ENCODE measurements around the gene MCM3.

The MCM3 gene

GRCh38 chr6:52286798-52287432 lies 2.4 kb upstream of the MCM3 start:
- Histone ChIP-seq H3K79me2 (ENCODE audit: control insufficient read depth, low read length) (peaks cover 27% of the 10 kb centered on the region), H3F3A (ENCODE audit: control insufficient read depth, insufficient read depth) (peaks cover 11% of the 10 kb centered on the region), H3K36me3 (ENCODE audit: control insufficient read depth, low read length) (peaks cover 26% of the 10 kb centered on the region), H3K9me2 (replicated peaks; ENCODE audit: control insufficient read depth, low read length) (no peaks in the 10 kb centered on the region), H3K27ac (ENCODE audit: low read depth, low read length) (peak overlapping the region; percentile 94; the same call in 1 of the 2 replicates), H3K4me1 (ENCODE audit: control insufficient read depth, low read length) (peaks cover 39% of the 10 kb centered on the region), H3K4me2 (ENCODE audit: low read length) (peak overlapping the region; percentile 80), H3K9me3 (ENCODE audit: control insufficient read depth, insufficient read depth, low read length) (no peaks in the 10 kb centered on the region), H3K4me3 (ENCODE audit: low read length) (peak overlapping the region; percentile 96), H4K20me1 (ENCODE audit: control insufficient read depth, insufficient read depth, low read depth, low read length) (0 out of 2 replicates have a peak, but pooled peaks cover 11% of the 10 kb centered on the region), H3K27me3 (ENCODE audit: control insufficient read depth, low read length) (no peaks in the 10 kb centered on the region)
- TF ChIP-seq, protein P1, sequence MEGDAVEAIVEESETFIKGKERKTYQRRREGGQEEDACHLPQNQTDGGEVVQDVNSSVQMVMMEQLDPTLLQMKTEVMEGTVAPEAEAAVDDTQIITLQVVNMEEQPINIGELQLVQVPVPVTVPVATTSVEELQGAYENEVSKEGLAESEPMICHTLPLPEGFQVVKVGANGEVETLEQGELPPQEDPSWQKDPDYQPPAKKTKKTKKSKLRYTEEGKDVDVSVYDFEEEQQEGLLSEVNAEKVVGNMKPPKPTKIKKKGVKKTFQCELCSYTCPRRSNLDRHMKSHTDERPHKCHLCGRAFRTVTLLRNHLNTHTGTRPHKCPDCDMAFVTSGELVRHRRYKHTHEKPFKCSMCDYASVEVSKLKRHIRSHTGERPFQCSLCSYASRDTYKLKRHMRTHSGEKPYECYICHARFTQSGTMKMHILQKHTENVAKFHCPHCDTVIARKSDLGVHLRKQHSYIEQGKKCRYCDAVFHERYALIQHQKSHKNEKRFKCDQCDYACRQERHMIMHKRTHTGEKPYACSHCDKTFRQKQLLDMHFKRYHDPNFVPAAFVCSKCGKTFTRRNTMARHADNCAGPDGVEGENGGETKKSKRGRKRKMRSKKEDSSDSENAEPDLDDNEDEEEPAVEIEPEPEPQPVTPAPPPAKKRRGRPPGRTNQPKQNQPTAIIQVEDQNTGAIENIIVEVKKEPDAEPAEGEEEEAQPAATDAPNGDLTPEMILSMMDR (IDR thresholded peaks at IDR 0.05; ENCODE audit: low read depth, low read length, poor library complexity, severe bottlenecking): peak; percentile 94
- TF ChIP-seq EZH2phosphoT487 (IDR thresholded peaks at IDR 0.05; ENCODE audit: borderline replicate concordance, low read length): no peak

- Histone ChIP-seq H3K9me3 (ENCODE audit: control insufficient read depth, insufficient read depth, low read length) (no peaks in the 10 kb centered on the region), H3K4me2 (ENCODE audit: low read length) (peak overlapping the region; percentile 80), H3K9me2 (replicated peaks; ENCODE audit: control insufficient read depth, low read length) (no peaks in the 10 kb centered on the region), H3K4me3 (ENCODE audit: low read length) (peak overlapping the region; percentile 96), H3K79me2 (ENCODE audit: control insufficient read depth, low read length) (peaks cover 42% of the 10 kb centered on the region), H3K27me3 (ENCODE audit: control insufficient read depth, low read length) (no peaks in the 10 kb centered on the region), H4K20me1 (ENCODE audit: control insufficient read depth, insufficient read depth, low read depth, low read length) (0 out of 2 replicates have a peak, but pooled peaks cover 11% of the 10 kb centered on the region), H3K36me3 (ENCODE audit: control insufficient read depth, low read length) (peaks cover 41% of the 10 kb centered on the region), H3F3A (ENCODE audit: control insufficient read depth, insufficient read depth) (peaks cover 11% of the 10 kb centered on the region), H3K4me1 (ENCODE audit: control insufficient read depth, low read length) (peaks cover 49% of the 10 kb centered on the region), H3K27ac (ENCODE audit: low read depth, low read length) (peak overlapping the region; percentile 94)
- TF ChIP-seq, protein P1 (IDR thresholded peaks at IDR 0.05; ENCODE audit: low read depth, low read length, poor library complexity, severe bottlenecking): peak; percentile 48
- TF ChIP-seq EZH2phosphoT487 (IDR thresholded peaks at IDR 0.05; ENCODE audit: borderline replicate concordance, low read length): no peak
Measured at GRCh38 chr6:52285177-52286068, 881 bp upstream of the MCM3 start.

GRCh38 chr6:52284131-52284459 lies 447 bp downstream of the MCM3 start:
- H3K27ac ChIP-seq (ENCODE audit: low read depth, low read length): peak overlapping the region; percentile 94
- H3K4me2 ChIP-seq (ENCODE audit: low read length): peak overlapping the region; percentile 71
- peaks cover 14% of the 10 kb centered on the region; the same call in 1 of the 2 replicates for H4K20me1 ChIP-seq (ENCODE audit: control insufficient read depth, insufficient read depth, low read depth, low read length)
- no peaks in the 10 kb centered on the region for H3K9me3 ChIP-seq (ENCODE audit: control insufficient read depth, insufficient read depth, low read length)
- H3K9me2 ChIP-seq (replicated peaks; ENCODE audit: control insufficient read depth, low read length): no peaks in the 10 kb centered on the region
- peaks cover 11% of the 10 kb centered on the region for H3F3A ChIP-seq (ENCODE audit: control insufficient read depth, insufficient read depth)
- peaks cover 55% of the 10 kb centered on the region for H3K36me3 ChIP-seq (ENCODE audit: control insufficient read depth, low read length)
- H3K79me2 ChIP-seq (ENCODE audit: control insufficient read depth, low read length): peaks cover 55% of the 10 kb centered on the region
- no peaks in the 10 kb centered on the region for H3K27me3 ChIP-seq (ENCODE audit: control insufficient read depth, low read length)
- H3K4me3 ChIP-seq (ENCODE audit: low read length): peak overlapping the region; percentile 96
- no peak for TF ChIP-seq EZH2phosphoT487 (IDR thresholded peaks at IDR 0.05; ENCODE audit: borderline replicate concordance, low read length)
- TF ChIP-seq, protein P1 (IDR thresholded peaks at IDR 0.05; ENCODE audit: low read depth, low read length, poor library complexity, severe bottlenecking): no peak
- peaks cover 49% of the 10 kb centered on the region for H3K4me1 ChIP-seq (ENCODE audit: control insufficient read depth, low read length)

All from DOHH2 (cell line).